Activated naive CD4-positive, alpha-beta T cell treated with anti-CD3 and anti-CD28 coated beads for 36 hours (primary cell): ENCODE data around the gene MYO1B. TPM values are rescaled to one million over a fixed set of nuclear protein-coding genes. Genes with fewer than 3 reads are reported as not detected.
A peak's percentile ranks its signal among the peaks of the same experiment; 100 is the strongest.

ENCODE experiments used
- CTCF ChIA-PET: fragments of 350-600 bp; sonication (Branson Sonifier 250); formaldehyde crosslinking; loops from one replicate; lab custom pipeline; 2021; ENCODE audit warnings: antibody characterized with exemption; lab: Charles Lee
- DNase-seq: peaks from one replicate; pipeline ENCODE4 v3.0.0-alpha.2; 2020
- H3K27ac Mint-ChIP-seq: one replicate; pipeline ENCODE4 v1.8.0; 2021; ENCODE audit warnings: mild to moderate bottlenecking, mixed read lengths
- H3K27me3 Mint-ChIP-seq: one replicate; pipeline ENCODE4 v1.8.0; 2021; ENCODE audit warnings: low read depth, mixed read lengths
- H3K36me3 Mint-ChIP-seq: one replicate; pipeline ENCODE4 v1.8.0; 2021; ENCODE audit warnings: low read depth, mixed read lengths
- H3K4me1 Mint-ChIP-seq: one replicate; pipeline ENCODE4 v1.8.0; 2021; ENCODE audit warnings: low read depth, mixed read lengths
- H3K4me3 Mint-ChIP-seq: one replicate; pipeline ENCODE4 v1.8.0; 2021; ENCODE audit warnings: mild to moderate bottlenecking, moderate library complexity, mixed read lengths
- H3K9me3 Mint-ChIP-seq: one replicate; pipeline ENCODE4 v1.8.0; 2021; ENCODE audit warnings: mixed read lengths
- intact Hi-C: fragments of 100-400 bp; cut with micrococcal nuclease; formaldehyde crosslinking; loops from one replicate; pipeline ENCODE4 v1.15.1; 2023
- total RNA-seq, 2 experiments: library from RNA; stranded (reverse); gene quantifications; one replicate each; pipeline ENCODE4 v1.2.3, GENCODE V29; 2021

The MYO1B gene
- total RNA-seq, 2 experiments from 2014 or later: 39.2 to 40.5 TPM

DNA sequence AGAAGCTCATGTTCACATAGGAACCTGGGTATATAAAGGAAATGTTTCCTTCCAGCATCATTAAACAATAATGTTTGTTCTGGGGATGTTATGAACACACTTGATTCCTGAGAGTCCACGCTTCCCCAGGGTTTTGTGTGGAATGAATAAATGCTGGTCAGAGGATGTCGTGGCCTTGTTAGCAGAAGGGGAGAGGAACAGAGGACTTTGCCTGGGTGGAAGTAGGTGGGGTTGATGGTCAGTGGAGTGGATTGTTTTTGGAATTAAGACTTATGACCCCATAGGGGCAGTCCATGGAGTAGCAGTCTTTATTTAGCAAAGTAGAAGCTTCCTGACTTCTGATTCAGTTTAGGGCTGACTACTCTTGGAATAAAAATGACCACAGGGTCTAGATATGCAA lies 139.6 kb downstream of the MYO1B start:
- Mint-ChIP-seq H3K9me3 (no peaks in the 10 kb centered on the region), H3K27me3 (no peaks in the 10 kb centered on the region), H3K4me1 (peaks cover 13% of the 10 kb centered on the region), H3K4me3 (no peak overlapping the region), H3K36me3 (peaks cover 11% of the 10 kb centered on the region), H3K27ac (no peak overlapping the region)
- intact Hi-C loops: loop anchor here (5.0 kb wide), 1 partner anchor 218 kb away; no protein-coding TSS in a partner anchor
- CTCF ChIA-PET: no interaction called here
- DNase-seq: no peak

DNA sequence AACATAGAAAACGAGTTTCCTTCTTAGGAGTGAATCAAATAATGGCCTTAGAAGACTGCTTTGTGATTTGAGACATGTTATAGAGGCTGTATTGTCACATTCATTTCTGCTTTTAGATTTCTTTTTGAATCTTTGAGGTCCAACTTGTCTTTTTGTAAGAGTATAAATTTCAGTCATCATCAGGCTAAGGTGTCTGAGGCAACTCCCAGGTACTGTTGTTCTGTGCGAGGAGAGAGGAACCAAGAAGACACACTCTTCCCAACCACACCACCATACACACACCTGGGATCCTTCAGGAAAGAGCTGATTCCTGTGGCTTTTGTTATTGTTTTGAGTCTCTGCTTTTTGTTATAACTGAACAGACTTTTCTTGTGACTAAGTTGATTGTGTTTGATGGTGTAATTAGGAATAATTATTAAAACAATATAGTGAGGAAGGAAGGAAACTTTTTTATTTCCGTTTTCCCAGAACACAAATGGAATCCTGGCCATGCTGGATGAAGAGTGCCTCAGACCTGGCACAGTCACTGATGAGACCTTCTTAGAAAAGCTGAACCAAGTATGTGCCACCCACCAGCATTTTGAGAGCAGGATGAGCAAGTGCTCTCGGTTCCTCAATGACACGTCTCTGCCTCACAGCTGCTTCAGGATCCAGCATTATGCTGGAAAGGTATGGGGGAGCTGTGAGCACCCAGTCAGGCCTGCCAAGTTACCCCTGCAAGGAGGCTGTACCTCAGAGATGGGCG lies 140.4 kb downstream of the MYO1B start:
- CTCF ChIA-PET: no interaction called here
- H3K27ac Mint-ChIP-seq: no peak overlapping the region
- H3K4me1 Mint-ChIP-seq: peaks cover 13% of the 10 kb centered on the region
- no peaks in the 10 kb centered on the region for H3K9me3 Mint-ChIP-seq
- H3K27me3 Mint-ChIP-seq: no peaks in the 10 kb centered on the region
- intact Hi-C loops: loop anchor here (5.0 kb wide), 1 partner anchor 218 kb away; no protein-coding TSS in a partner anchor
- no peak overlapping the region for H3K4me3 Mint-ChIP-seq
- peak; percentile 30 for DNase-seq
- H3K36me3 Mint-ChIP-seq: peaks cover 10% of the 10 kb centered on the region

DNA sequence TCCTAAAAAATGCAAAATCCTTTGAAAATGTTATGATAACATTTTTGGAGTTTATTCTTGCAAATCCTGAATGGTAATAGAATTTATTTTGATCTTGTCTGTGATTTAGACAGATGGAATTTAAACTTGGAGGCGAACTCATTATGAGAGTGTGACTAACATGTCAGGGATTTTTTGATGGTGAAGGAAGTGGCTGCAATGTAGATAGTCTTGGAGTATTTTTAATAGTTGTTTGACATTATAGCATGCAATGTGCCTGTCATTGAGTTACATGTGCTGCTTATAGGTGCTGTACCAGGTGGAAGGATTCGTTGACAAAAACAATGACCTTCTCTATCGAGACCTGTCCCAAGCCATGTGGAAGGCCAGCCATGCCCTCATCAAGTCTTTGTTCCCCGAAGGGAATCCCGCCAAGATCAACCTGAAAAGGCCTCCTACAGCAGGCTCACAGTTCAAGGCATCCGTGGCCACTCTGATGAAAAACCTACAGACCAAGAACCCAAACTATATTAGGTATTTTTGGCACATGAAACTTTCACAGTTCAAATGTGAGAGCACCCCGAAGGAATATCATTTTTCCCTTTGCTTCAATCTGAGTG lies 141.8 kb downstream of the MYO1B start:
- Mint-ChIP-seq H3K27me3 (no peaks in the 10 kb centered on the region), H3K27ac (no peak overlapping the region), H3K4me3 (no peak overlapping the region), H3K9me3 (no peaks in the 10 kb centered on the region), H3K4me1 (peaks cover 13% of the 10 kb centered on the region), H3K36me3 (peaks cover 9% of the 10 kb centered on the region)
- DNase-seq: no peak
- intact Hi-C loops: loop anchor here (5.0 kb wide), 1 partner anchor 220 kb away; no protein-coding TSS in a partner anchor
- CTCF ChIA-PET: no interaction called here

DNA sequence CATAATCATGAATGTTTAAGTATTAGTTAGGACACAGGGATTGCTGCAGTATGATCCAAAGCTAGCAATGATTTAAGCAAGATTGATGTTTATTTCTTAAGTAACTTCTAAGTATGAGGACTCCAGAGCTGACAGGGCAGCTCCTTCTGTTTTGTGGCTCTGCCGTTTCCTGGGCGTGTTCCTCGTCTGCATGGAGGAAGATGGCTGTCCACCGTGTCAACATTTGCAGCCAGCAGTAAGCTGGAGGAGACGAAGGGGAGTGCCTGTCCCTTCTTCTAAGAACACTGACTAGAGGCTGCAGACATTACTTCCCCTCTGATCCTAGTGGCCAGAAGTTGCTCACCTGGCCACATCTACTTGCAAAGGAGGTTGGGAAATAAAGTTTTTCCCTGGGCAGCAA lies 144.1 kb downstream of the MYO1B start:
- DNase-seq: no peak
- CTCF ChIA-PET: interaction anchor here (1.6 kb wide), 1 partner anchor 224 kb away, joined by 5 read pairs; no protein-coding TSS in a partner anchor
- Mint-ChIP-seq H3K36me3 (peaks cover 10% of the 10 kb centered on the region), H3K4me1 (peaks cover 13% of the 10 kb centered on the region), H3K27me3 (no peaks in the 10 kb centered on the region), H3K27ac (no peak overlapping the region), H3K9me3 (no peaks in the 10 kb centered on the region), H3K4me3 (no peak overlapping the region)
- intact Hi-C loops: loop anchor here (5.0 kb wide), 1 partner anchor 222 kb away; no protein-coding TSS in a partner anchor

DNA sequence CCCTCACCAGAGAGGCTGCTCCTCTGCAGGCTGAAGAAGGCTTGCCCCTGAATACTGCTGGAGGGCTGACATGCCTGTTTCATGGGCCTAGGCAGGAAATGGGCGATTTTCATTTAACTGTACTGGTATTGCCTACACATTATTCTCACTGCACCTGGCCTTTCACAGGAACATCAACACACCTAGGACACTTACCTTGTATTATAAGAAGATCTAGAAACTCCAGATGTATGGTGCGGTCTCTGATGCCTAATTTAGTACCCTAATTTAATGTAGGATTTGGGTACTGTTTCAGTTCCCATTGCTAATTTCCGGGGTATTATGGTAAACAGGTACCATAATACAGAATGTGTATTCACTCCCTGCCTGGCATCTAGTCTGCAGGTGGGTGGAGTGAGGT lies 146.0 kb downstream of the MYO1B start:
- CTCF ChIA-PET: no interaction called here
- intact Hi-C loops: no loop called here
- Mint-ChIP-seq H3K27ac (no peak overlapping the region), H3K36me3 (peaks cover 7% of the 10 kb centered on the region), H3K4me1 (peaks cover 6% of the 10 kb centered on the region), H3K9me3 (no peaks in the 10 kb centered on the region), H3K4me3 (no peak overlapping the region), H3K27me3 (no peaks in the 10 kb centered on the region)
- no peak for DNase-seq

DNA sequence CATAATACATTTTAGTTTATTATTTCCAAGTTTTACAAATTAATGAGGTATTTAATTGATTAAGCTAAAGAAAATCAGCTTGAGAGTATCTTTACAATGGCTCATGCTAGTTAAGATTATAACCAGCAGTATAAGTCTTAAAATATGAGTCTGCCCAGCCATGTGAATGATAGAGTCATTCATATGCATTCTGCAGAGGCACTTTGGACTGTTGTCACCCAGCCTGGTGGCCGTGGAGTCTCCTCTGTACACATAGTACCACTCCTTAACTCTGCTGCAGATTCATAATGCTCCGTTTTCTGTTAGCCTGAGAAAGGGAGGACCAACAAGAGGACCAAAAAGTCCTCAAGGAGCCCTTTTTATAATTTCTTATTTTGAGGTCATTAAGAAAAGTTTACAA lies 148.8 kb downstream of the MYO1B start:
- H3K4me1 Mint-ChIP-seq: no peaks in the 10 kb centered on the region
- intact Hi-C loops: no loop called here
- H3K27me3 Mint-ChIP-seq: no peaks in the 10 kb centered on the region
- DNase-seq: no peak
- no peaks in the 10 kb centered on the region for H3K9me3 Mint-ChIP-seq
- CTCF ChIA-PET: no interaction called here
- no peak overlapping the region for H3K27ac Mint-ChIP-seq
- H3K4me3 Mint-ChIP-seq: no peak overlapping the region
- peaks cover 4% of the 10 kb centered on the region for H3K36me3 Mint-ChIP-seq

DNA sequence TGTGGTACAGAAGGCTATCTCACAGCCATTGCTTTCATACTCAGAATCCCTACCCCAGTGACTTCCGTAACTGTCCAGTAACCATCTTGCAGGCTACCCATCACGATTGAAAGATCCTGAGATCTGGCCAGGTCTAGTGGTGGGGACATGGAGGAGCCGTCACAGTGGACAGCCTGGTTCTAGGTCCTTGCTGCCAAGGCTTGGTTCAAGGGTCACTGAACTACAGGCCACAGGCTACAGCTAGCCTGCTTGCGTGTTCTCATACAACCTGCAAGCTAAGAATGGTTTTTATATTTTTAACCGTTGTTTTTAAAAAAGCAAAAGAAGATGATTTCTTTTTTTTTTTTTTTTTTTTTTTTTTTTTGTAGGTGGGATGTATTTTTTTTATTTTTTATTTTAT lies 151.6 kb downstream of the MYO1B start:
- H3K36me3 Mint-ChIP-seq: peaks cover 13% of the 10 kb centered on the region
- H3K27ac Mint-ChIP-seq: no peak overlapping the region
- no peaks in the 10 kb centered on the region for H3K27me3 Mint-ChIP-seq
- no peak for DNase-seq
- H3K4me3 Mint-ChIP-seq: no peak overlapping the region
- H3K9me3 Mint-ChIP-seq: no peaks in the 10 kb centered on the region
- CTCF ChIA-PET: no interaction called here
- H3K4me1 Mint-ChIP-seq: no peaks in the 10 kb centered on the region
- intact Hi-C loops: no loop called here

DNA sequence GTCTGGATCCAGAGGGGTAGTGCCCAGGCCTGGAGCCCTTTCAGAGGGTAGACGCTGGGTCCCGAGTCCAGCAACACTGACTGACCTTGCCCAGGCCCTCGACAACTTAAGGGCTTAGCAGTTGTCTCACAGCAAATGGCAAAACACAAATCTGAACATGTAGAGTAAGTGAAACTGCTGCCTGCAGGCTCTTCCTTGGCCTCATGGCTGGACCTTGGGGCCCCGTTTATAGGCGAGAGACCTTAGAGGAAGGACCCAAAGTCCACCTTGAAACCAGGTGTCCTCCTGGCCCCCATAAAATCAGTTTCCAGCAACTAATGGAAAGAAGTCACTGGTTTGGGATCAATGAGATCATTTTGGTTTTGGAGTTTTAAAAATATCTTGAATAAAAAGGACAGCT lies 154.4 kb downstream of the MYO1B start:
- CTCF ChIA-PET: no interaction called here
- H3K27me3 Mint-ChIP-seq: no peaks in the 10 kb centered on the region

DNA sequence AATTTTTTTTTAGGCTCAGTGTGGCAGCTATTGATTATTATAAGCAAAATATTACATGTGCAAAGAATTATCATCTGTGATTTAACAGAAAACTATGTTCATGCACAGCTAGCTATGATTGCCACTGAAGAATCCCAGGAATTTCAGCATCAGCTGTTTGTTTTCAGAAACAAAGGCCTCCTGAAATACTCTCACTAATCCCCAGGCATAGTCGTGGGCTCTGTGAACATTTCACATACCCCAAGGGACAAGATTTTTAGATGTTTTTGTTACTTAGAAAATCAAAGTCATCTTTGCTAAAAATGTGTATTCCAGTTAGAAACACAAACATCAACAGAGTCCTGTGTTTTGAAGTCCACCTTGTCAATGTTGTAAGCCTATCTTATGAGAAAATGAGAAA lies 156.1 kb downstream of the MYO1B start:
- intact Hi-C loops: no loop called here
- Mint-ChIP-seq H3K36me3 (peaks cover 14% of the 10 kb centered on the region), H3K27me3 (no peaks in the 10 kb centered on the region), H3K4me3 (no peak overlapping the region), H3K9me3 (no peaks in the 10 kb centered on the region), H3K27ac (no peak overlapping the region), H3K4me1 (no peaks in the 10 kb centered on the region)
- DNase-seq: no peak
- CTCF ChIA-PET: no interaction called here

More for the DNA sequence above, 154.4 kb downstream of the MYO1B start:
- H3K4me1 Mint-ChIP-seq: no peaks in the 10 kb centered on the region
- H3K27ac Mint-ChIP-seq: no peak overlapping the region
- no peak for DNase-seq
- intact Hi-C loops: no loop called here
- H3K9me3 Mint-ChIP-seq: no peaks in the 10 kb centered on the region
- H3K36me3 Mint-ChIP-seq: peaks cover 15% of the 10 kb centered on the region
- no peak overlapping the region for H3K4me3 Mint-ChIP-seq

DNA sequence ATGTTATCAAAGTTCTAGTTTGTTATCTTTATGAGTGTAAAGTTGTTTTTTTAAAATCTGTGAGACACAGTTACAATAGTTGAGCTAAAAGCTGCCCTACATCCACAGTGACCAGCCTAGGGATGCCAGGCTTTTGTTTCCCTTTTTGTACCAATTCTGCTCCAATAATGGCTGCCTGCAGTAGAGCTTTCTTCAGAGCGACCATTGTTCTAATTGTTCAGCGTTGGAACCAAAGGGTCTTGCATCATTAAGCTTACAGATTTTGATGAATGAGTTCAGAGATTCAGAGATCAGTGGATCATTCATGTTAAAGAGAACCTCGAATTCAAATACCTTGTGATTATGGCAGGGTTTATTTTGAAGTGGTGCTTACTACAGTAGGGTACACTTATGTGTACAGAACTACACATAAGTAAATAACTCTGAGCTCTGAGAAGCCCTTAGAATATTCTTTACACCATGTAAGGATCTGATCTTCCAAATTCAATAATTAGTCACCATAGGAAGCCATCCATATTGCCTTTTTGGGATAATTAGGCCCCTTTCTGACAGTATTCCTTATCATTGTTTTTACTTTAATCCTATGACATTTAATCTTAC lies 157.9 kb downstream of the MYO1B start:
- CTCF ChIA-PET: interaction anchor here (0.8 kb wide), 1 partner anchor 351 kb away, joined by 3 read pairs; no protein-coding TSS in a partner anchor
- intact Hi-C loops: no loop called here
- H3K27ac Mint-ChIP-seq: no peak overlapping the region

DNA sequence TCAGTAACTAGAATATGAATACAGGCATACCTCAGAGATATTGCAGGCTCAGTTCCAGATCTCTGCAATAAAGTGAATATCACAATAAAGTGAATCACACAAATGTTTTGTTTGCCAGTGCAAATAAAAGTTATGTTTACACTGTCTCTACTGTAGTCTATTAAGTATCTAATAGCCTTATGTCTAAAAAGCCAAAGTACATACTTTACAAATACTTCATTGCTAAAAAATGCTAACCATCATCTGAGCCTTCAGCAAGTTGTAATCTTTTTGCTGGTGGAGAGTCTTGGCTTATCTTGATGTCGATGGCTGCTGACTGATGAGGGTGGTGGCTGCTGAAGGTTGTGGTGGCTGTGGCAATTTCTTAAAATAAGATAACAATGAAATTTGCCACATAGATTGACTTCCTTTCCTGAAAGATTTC lies 159.4 kb downstream of the MYO1B start:
- intact Hi-C loops: no loop called here
- Mint-ChIP-seq H3K4me1 (no peaks in the 10 kb centered on the region), H3K27me3 (no peaks in the 10 kb centered on the region), H3K36me3 (peaks cover 13% of the 10 kb centered on the region), H3K9me3 (no peaks in the 10 kb centered on the region), H3K4me3 (no peak overlapping the region), H3K27ac (no peak overlapping the region)
- no peak for DNase-seq
- CTCF ChIA-PET: no interaction called here

More for the DNA sequence above, 157.9 kb downstream of the MYO1B start:
- Mint-ChIP-seq H3K36me3 (peaks cover 12% of the 10 kb centered on the region), H3K27me3 (no peaks in the 10 kb centered on the region), H3K4me3 (no peak overlapping the region), H3K4me1 (no peaks in the 10 kb centered on the region), H3K9me3 (no peaks in the 10 kb centered on the region)
- DNase-seq: no peak

DNA sequence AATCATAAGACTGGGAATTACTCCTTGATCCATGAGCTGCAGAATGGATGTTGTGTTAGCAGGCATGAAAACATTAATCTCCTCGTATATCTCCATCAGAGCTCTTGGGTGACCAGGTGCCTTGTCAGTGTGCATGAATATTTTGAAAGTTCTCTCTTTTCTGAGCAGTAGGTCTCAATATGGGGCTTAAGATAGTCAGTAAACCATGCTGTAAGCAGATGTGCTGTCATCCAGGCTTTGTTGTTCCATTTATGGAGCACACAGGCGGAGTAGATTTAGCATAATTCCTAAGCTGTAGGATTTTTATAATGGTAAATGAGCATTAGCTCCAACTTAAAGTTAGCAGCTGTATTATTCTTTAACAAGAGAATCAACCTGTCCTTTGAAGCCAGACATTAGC lies 160.3 kb downstream of the MYO1B start:
- intact Hi-C loops: no loop called here
- Mint-ChIP-seq H3K9me3 (no peaks in the 10 kb centered on the region), H3K36me3 (peaks cover 15% of the 10 kb centered on the region), H3K4me1 (no peaks in the 10 kb centered on the region), H3K27me3 (no peaks in the 10 kb centered on the region), H3K27ac (no peak overlapping the region), H3K4me3 (no peak overlapping the region)
- no peak for DNase-seq
- CTCF ChIA-PET: interaction anchor here (1.1 kb wide), 1 partner anchor 239 kb away, joined by 3 read pairs; no protein-coding TSS in a partner anchor
